Measurements from ENCODE around the gene OR6S1.

DNA sequence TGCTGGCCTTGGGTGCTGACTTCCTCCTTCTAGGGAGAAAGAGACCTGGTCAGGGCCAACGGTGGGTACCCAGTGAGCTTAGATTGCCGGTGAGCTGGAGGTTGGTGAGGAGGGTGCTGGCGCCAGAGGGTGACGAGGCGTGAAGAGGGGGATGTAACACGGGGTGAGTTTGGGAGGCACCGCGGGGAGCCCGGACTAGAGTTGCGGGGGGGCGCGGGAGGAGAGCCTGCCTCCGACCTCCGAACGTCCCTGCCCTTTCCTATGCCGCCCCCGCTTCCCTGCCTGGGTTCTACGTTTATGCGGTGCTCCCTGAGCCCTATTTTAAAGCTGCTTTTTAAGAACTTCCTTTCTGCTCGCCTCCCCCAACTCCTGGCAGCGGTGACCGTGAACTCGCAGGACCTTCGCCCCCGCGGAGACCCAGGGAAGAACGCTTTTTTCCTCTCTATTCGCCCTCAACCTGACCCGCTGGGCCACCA lies 18.6 kb downstream of the OR6S1 start:
- no peak for TF ChIP-seq SIN3A (IDR thresholded peaks at IDR 0.05; ENCODE audit: borderline replicate concordance, insufficient read depth, low read depth, low read length)
- TF ChIP-seq, protein P1, sequence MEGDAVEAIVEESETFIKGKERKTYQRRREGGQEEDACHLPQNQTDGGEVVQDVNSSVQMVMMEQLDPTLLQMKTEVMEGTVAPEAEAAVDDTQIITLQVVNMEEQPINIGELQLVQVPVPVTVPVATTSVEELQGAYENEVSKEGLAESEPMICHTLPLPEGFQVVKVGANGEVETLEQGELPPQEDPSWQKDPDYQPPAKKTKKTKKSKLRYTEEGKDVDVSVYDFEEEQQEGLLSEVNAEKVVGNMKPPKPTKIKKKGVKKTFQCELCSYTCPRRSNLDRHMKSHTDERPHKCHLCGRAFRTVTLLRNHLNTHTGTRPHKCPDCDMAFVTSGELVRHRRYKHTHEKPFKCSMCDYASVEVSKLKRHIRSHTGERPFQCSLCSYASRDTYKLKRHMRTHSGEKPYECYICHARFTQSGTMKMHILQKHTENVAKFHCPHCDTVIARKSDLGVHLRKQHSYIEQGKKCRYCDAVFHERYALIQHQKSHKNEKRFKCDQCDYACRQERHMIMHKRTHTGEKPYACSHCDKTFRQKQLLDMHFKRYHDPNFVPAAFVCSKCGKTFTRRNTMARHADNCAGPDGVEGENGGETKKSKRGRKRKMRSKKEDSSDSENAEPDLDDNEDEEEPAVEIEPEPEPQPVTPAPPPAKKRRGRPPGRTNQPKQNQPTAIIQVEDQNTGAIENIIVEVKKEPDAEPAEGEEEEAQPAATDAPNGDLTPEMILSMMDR (IDR thresholded peaks at IDR 0.05): no peak
- TF ChIP-seq POLR2AphosphoS5 (IDR thresholded peaks at IDR 0.05; ENCODE audit: low read depth, low read length): no peak
